Endothelial cell of umbilical vein (primary cell): ENCODE results near the gene SKI. TPM values are rescaled to one million over a fixed set of nuclear protein-coding genes. Genes with fewer than 3 reads are reported as not detected.

Experiments used
- BruUV-seq: library from RNA; stranded (reverse); fragments of 400-500 nt; replicated peaks from 2 replicates; lab custom pipeline; 2021; lab: Mats Ljungman, UMichigan
- CTCF ChIA-PET: fragments of 300-600, 350-600 bp; sonication (Branson Sonifier 250); formaldehyde crosslinking; loops from one replicate; lab custom pipeline; 2021; ENCODE audit warnings: antibody characterized with exemption, inconsistent platforms; lab: Charles Lee
- POLR2A ChIA-PET: fragments of 300-600, 350-600 bp; sonication (Branson Sonifier 250); formaldehyde crosslinking; loops from one replicate; lab custom pipeline; 2021; ENCODE audit warnings: antibody characterized with exemption, inconsistent platforms; lab: Charles Lee
- DNase-seq: peaks from one replicate; pipeline ENCODE4 v3.0.0-alpha.2; 2011; ENCODE audit warnings: low read depth, low spot score
- FAIRE-seq: peaks from 2 replicates; lab custom pipeline; 2011; peaks lifted over from hg19 to GRCh38; lab: Jason Lieb, UNC
- H2AFZ ChIP-seq: 2 replicates; pipeline ENCODE4 v1.6.0; 2012; ENCODE audit warnings: low read depth, low read length, control low read depth, inconsistent platforms
- H3K27ac ChIP-seq: 2 replicates; pipeline ENCODE4 v1.5.1; 2011; ENCODE audit warnings: low read depth, mild to moderate bottlenecking, control low read depth, low read length, moderate library complexity; ENCODE audit not compliant: insufficient read depth
- H3K27me3 ChIP-seq, 2 experiments: 2 replicates each; pipeline versions ENCODE4 v1.6.0 to v1.6.1; 2011; ENCODE audit warnings: low read length in 2 of 2, mixed read lengths in 1 of 2; ENCODE audit not compliant: control insufficient read depth in 2 of 2, insufficient read depth in 2 of 2
- H3K36me3 ChIP-seq, 2 experiments: 2 replicates in 1 of 2; 3 replicates in 1 of 2; pipeline ENCODE4 v1.5.1; 2011; ENCODE audit warnings: low read length in 2 of 2, mild to moderate bottlenecking in 1 of 2, moderate library complexity in 1 of 2; ENCODE audit not compliant: control insufficient read depth in 2 of 2, insufficient read depth in 2 of 2; ENCODE audit errors: extremely low read depth in 1 of 2
- H3K4me1 ChIP-seq: 3 replicates; pipeline ENCODE4 v1.5.1; 2011; ENCODE audit warnings: mild to moderate bottlenecking, low read length; ENCODE audit not compliant: control insufficient read depth, insufficient read depth; ENCODE audit errors: extremely low read depth
- H3K4me2 ChIP-seq: 2 replicates; pipeline ENCODE4 v1.6.1; 2011; ENCODE audit warnings: low read length, control low read depth, mixed read lengths; ENCODE audit not compliant: insufficient read depth
- H3K4me3 ChIP-seq, 3 experiments: fragments of 200-600 bp in 1 of 3; sonication (generic), shearing (Covaris generic) in 1 of 3; replicated peaks in 1 of 3; 2 replicates each; pipeline ENCODE4 v1.5.1; 2011 to 2016; ENCODE audit warnings: control low read depth in 3 of 3, low read length in 3 of 3, mild to moderate bottlenecking in 2 of 3, inconsistent platforms in 1 of 3, low read depth in 1 of 3, moderate library complexity in 1 of 3; ENCODE audit not compliant: insufficient read depth in 1 of 3
- H3K79me2 ChIP-seq: 2 replicates; pipeline ENCODE4 v1.6.0; 2012; ENCODE audit warnings: low read length, inconsistent platforms; ENCODE audit not compliant: control insufficient read depth, insufficient read depth
- H3K9ac ChIP-seq: replicated peaks from 2 replicates; pipeline ENCODE3; 2011; ENCODE audit warnings: low read length, control low read depth; ENCODE audit not compliant: insufficient read depth; ENCODE audit errors: extremely low read depth
- H3K9me1 ChIP-seq: replicated peaks from 3 replicates; pipeline ENCODE4 v1.6.0; 2011; ENCODE audit warnings: mild to moderate bottlenecking, low read length; ENCODE audit not compliant: control insufficient read depth, insufficient read depth; ENCODE audit errors: extremely low read depth
- H3K9me3 ChIP-seq: replicated peaks from 2 replicates; pipeline ENCODE4 v1.5.1; 2012; ENCODE audit warnings: low read length, inconsistent platforms; ENCODE audit not compliant: control insufficient read depth, insufficient read depth
- H4K20me1 ChIP-seq: replicated peaks from 2 replicates; pipeline ENCODE3; 2011; ENCODE audit warnings: mild to moderate bottlenecking, low read length; ENCODE audit not compliant: control insufficient read depth, insufficient read depth; ENCODE audit errors: extremely low read depth
- EZH2 ChIP-seq: IDR thresholded peaks from 2 replicates; pipeline ENCODE4 v1.6.1; 2012; ENCODE audit warnings: borderline replicate concordance, low read depth, mild to moderate bottlenecking, moderate library complexity, low read length, inconsistent platforms; ENCODE audit not compliant: severe bottlenecking
- FOS ChIP-seq: IDR thresholded peaks from 2 replicates; pipeline ENCODE4 v1.6.1; 2011; ENCODE audit warnings: mild to moderate bottlenecking, low read length, moderate library complexity, borderline replicate concordance; ENCODE audit not compliant: insufficient read depth
- GATA2 ChIP-seq: IDR thresholded peaks from 2 replicates; pipeline ENCODE4 v1.7.0; 2011; ENCODE audit warnings: low read depth, mild to moderate bottlenecking, moderate library complexity, mixed read lengths, low read length; ENCODE audit not compliant: insufficient read length, insufficient read depth
- JUN ChIP-seq: IDR thresholded peaks from 2 replicates; pipeline ENCODE4 v1.6.1; 2011; ENCODE audit warnings: borderline replicate concordance, low read depth; ENCODE audit not compliant: insufficient read length, insufficient read depth
- MYC ChIP-seq: IDR thresholded peaks from one replicate; pipeline ENCODE4 v1.6.1; 2011; ENCODE audit warnings: mild to moderate bottlenecking, low read depth, low read length
- POLR2A ChIP-seq: IDR thresholded peaks from 2 replicates; pipeline ENCODE4 v1.6.1; 2012; ENCODE audit warnings: low read depth, mild to moderate bottlenecking, control low read depth, low read length
- POLR2AphosphoS5 ChIP-seq: IDR thresholded peaks from 2 replicates; pipeline ENCODE4 v1.6.1; 2012; ENCODE audit warnings: low read depth, mild to moderate bottlenecking, control low read depth, low read length, moderate library complexity; ENCODE audit not compliant: insufficient read depth
- dilution Hi-C: fragments of 300-500 bp; cut with MboI; formaldehyde crosslinking; loops from one replicate; pipeline ENCODE4 v1.15.0; 2019; ENCODE audit warnings: low sequenced_read_pairs; ENCODE audit not compliant: extremely low pct_ligation_motif_present
- intact Hi-C: fragments of 100-400 bp; cut with micrococcal nuclease; formaldehyde crosslinking; loops from one replicate; pipeline ENCODE4 v1.10.0; 2022
- polyA plus RNA-seq, 4 experiments: library from polyadenylated mRNA; depleted of rRNA in 3 of 4; stranded (reverse) in 3 of 4; unstranded in 1 of 4; fragments of >200 nt; gene quantifications; 2 replicates each; pipeline versions ENCODE4 v1.2.1 to v1.2.3, GENCODE V29; 2011 to 2012; ENCODE audit warnings: missing spikeins in 1 of 4
- total RNA-seq: library from RNA; stranded (reverse); gene quantifications from 2 replicates; pipeline ENCODE4 v1.2.3, GENCODE V29; 2021
- TF ChIP-seq, protein P1 (sequence below): IDR thresholded peaks from 2 replicates; pipeline ENCODE4 v1.6.1; 2011; ENCODE audit not compliant: insufficient read depth, insufficient read length
- TF ChIP-seq, protein P2 (sequence below), 2 donors: IDR thresholded peaks; 1 replicate in 1 of 2; 2 replicates in 1 of 2; pipeline ENCODE4 v1.5.1; 2011; ENCODE audit warnings: low read length in 2 of 2, mild to moderate bottlenecking in 2 of 2, moderate library complexity in 2 of 2, control low read depth in 1 of 2, inconsistent platforms in 1 of 2, low read depth in 1 of 2; ENCODE audit not compliant: insufficient read depth in 1 of 2; ENCODE audit errors: extremely low read depth in 1 of 2

SKI gene
- total and polyA plus RNA-seq, 2 donors (not counting 3 experiments of a cell fraction or from before 2014, with no cell fraction given) = 11.6 to 80.3 TPM

DNA sequence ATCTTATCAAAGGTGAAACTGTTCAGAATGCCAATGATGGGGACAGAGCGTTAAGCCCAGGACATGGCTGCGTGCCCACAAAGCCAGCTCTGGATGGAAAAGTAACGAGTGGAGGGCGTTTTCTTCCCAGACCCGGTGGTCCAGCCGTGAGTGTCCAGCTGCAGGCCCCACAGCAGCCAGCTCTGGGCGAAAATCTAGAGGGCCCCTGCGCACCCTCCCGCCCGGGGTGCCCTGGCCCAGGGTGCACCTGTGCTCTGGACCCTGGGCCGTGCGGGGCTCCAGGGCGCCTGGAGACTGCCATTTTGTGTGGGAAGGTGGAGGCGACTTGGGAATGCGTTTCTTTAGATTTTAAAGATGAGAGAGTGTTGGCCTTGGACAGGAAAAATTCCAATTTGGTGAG lies 58.8 kb downstream of the SKI start:
- no peak overlapping the region for H3K4me2 ChIP-seq
- H3K36me3 ChIP-seq = no peaks in the 10 kb centered on the region
- POLR2A ChIA-PET = no interaction called here
- no peak overlapping the region for H3K9ac ChIP-seq
- H3K9me1 ChIP-seq = no peaks in the 10 kb centered on the region
- no peaks in the 10 kb centered on the region for H4K20me1 ChIP-seq
- CTCF ChIA-PET = no interaction called here
- H3K9me3 ChIP-seq = no peaks in the 10 kb centered on the region
- H3K27ac ChIP-seq = no peak overlapping the region
- dilution Hi-C loops = no loop called here
- DNase-seq (no peak), FAIRE-seq (no peak)
- H3K79me2 ChIP-seq = peaks cover 78% of the 10 kb centered on the region
- H3K27me3 ChIP-seq = no peaks in the 10 kb centered on the region
- TF ChIP-seq GATA2 (no peak), POLR2AphosphoS5 (no peak), EZH2 (no peak), MYC (no peak)
- TF ChIP-seq, protein P1, sequence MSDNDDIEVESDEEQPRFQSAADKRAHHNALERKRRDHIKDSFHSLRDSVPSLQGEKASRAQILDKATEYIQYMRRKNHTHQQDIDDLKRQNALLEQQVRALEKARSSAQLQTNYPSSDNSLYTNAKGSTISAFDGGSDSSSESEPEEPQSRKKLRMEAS = no peak
- no peak overlapping the region for H2AFZ ChIP-seq
- intact Hi-C loops = no loop called here
- no TSS peak for BruUV-seq
- peaks cover 21% of the 10 kb centered on the region for H3K4me1 ChIP-seq
- no peak overlapping the region for H3K4me3 ChIP-seq

DNA sequence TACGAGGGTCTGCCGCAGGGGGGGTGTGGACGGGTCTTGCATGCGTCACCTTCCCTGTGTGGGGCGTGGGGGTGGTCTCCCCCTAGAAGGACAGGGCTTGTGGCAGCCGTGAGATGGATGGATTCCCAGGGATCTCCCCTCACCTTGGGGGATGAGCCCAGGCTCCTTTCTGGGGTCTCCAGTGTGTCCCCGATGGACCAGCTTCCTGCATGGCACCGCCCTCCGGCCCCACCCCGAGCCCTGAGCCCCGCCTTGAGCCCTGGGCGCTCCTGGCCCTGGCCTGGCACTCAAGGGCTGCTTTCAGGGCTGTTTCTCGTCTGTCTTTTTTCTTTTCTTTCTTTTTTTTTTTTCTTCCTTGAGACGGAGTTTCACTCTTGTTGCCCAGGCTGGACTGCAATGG lies 59.5 kb downstream of the SKI start:
- Histone ChIP-seq H3K4me3 (no peak overlapping the region), H4K20me1 (no peaks in the 10 kb centered on the region), H3K9ac (no peak overlapping the region), H3K4me1 (peaks cover 24% of the 10 kb centered on the region), H3K36me3 (no peaks in the 10 kb centered on the region), H3K9me3 (no peaks in the 10 kb centered on the region), H3K79me2 (peaks cover 82% of the 10 kb centered on the region), H3K27ac (no peak overlapping the region), H3K9me1 (no peaks in the 10 kb centered on the region), H3K4me2 (no peak overlapping the region), H2AFZ (no peak overlapping the region), H3K27me3 (no peaks in the 10 kb centered on the region)
- FAIRE-seq (no peak), DNase-seq (no peak)
- dilution Hi-C loops = no loop called here
- intact Hi-C loops = no loop called here
- POLR2A ChIA-PET = no interaction called here
- no TSS peak for BruUV-seq
- TF ChIP-seq MYC (no peak), POLR2A (no peak), JUN (no peak), POLR2AphosphoS5 (no peak), FOS (no peak), GATA2 (no peak), EZH2 (no peak)
- TF ChIP-seq, protein P2, sequence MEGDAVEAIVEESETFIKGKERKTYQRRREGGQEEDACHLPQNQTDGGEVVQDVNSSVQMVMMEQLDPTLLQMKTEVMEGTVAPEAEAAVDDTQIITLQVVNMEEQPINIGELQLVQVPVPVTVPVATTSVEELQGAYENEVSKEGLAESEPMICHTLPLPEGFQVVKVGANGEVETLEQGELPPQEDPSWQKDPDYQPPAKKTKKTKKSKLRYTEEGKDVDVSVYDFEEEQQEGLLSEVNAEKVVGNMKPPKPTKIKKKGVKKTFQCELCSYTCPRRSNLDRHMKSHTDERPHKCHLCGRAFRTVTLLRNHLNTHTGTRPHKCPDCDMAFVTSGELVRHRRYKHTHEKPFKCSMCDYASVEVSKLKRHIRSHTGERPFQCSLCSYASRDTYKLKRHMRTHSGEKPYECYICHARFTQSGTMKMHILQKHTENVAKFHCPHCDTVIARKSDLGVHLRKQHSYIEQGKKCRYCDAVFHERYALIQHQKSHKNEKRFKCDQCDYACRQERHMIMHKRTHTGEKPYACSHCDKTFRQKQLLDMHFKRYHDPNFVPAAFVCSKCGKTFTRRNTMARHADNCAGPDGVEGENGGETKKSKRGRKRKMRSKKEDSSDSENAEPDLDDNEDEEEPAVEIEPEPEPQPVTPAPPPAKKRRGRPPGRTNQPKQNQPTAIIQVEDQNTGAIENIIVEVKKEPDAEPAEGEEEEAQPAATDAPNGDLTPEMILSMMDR (IDR thresholded peaks at IDR 0.05; ENCODE audit: extremely low read depth in 1 of 2, insufficient read depth in 1 of 2, low read depth in 1 of 2, low read length in 2 of 2) = no peak
- TF ChIP-seq, protein P1 = no peak
- CTCF ChIA-PET = no interaction called here
